H1 (cell line): ENCODE data around the gene PJA1. TPM values are rescaled to one million over a fixed set of nuclear protein-coding genes. Genes with fewer than 3 reads are reported as not detected.

ENCODE experiments used
- BRCA1 ChIP-seq: IDR thresholded peaks from 2 replicates; pipeline ENCODE4 v1.6.1; 2012; ENCODE audit warnings: low read depth, low read length, improper control_type of control experiment
- CHD7 ChIP-seq: fragments of 300-600 bp; sonication (generic); IDR thresholded peaks from 2 replicates; pipeline ENCODE4 v1.7.1; 2012; ENCODE audit warnings: low read length, moderate library complexity, mild to moderate bottlenecking, inconsistent platforms; ENCODE audit not compliant: insufficient replicate concordance
- HDAC6 ChIP-seq: IDR thresholded peaks from one replicate; pipeline ENCODE4 v1.7.1; 2012; ENCODE audit warnings: low read depth, mild to moderate bottlenecking, inconsistent platforms, low read length, moderate library complexity
- JUND ChIP-seq: IDR thresholded peaks from 2 replicates; pipeline ENCODE4 v1.6.1; 2011; ENCODE audit warnings: mild to moderate bottlenecking, improper control_type of control experiment, low read length
- KDM1A ChIP-seq: fragments of 200-600, 300-600 bp; sonication (generic); IDR thresholded peaks from 2 replicates; pipeline ENCODE4 v1.7.1; 2016; ENCODE audit warnings: mild to moderate bottlenecking, low read length, borderline replicate concordance
- RXRA ChIP-seq: IDR thresholded peaks from 2 replicates; pipeline ENCODE4 v1.6.1; 2011; ENCODE audit warnings: low read depth, mild to moderate bottlenecking, low read length, moderate library complexity; ENCODE audit not compliant: insufficient read depth
- SAP30 ChIP-seq: fragments of 300-600 bp; sonication (generic); IDR thresholded peaks from 2 replicates; pipeline ENCODE4 v1.7.1; 2012; ENCODE audit warnings: low read length, moderate library complexity, mild to moderate bottlenecking, inconsistent platforms; ENCODE audit not compliant: insufficient read depth, insufficient replicate concordance
- SUZ12 ChIP-seq: fragments of 200-600 bp; sonication (generic); IDR thresholded peaks from 2 replicates; pipeline ENCODE4 v1.6.1; 2012; ENCODE audit warnings: mild to moderate bottlenecking, inconsistent platforms, low read length, moderate library complexity, mixed read lengths
- polyA plus RNA-seq, 7 experiments: library from polyadenylated mRNA; depleted of rRNA in 3 of 7; stranded (reverse) in 5 of 7; unstranded in 2 of 7; fragments of >200 nt in 5 of 7; fragments of 200-250 nt in 2 of 7; gene quantifications; 1 replicate in 5 of 7; 2 replicates in 1 of 7; 4 replicates in 1 of 7; pipeline versions ENCODE4 v1.2.1 to v1.2.3, GENCODE V29; 2011 to 2013; ENCODE audit warnings: missing spikeins in 2 of 7, mixed read lengths in 2 of 7
- total RNA-seq: library from RNA; stranded (reverse); fragmentation: NEBNext Ultra II Directional; extraction: Animal tissue kit (Norgen Biotek cat#: 25700); gene quantifications from 2 replicates; pipeline ENCODE4 v1.2.1, GENCODE V29; 2021
- TF ChIP-seq, protein P1 (sequence below): IDR thresholded peaks from 2 replicates; pipeline ENCODE4 v1.6.1; 2011; ENCODE audit warnings: low read depth, mild to moderate bottlenecking, low read length; ENCODE audit not compliant: insufficient read depth

The PJA1 gene
- total and polyA plus RNA-seq, 2 of the 8 experiments (the other 6 are each of a cell fraction or from before 2014, with no cell fraction given), result 25.7 to 37.0 TPM

GRCh38 chrX:69140837-69141236, 24.4 kb downstream of the PJA1 start (continued):
- TF ChIP-seq CHD7, result no peak
- TF ChIP-seq JUND, result no peak
- TF ChIP-seq, protein P1, sequence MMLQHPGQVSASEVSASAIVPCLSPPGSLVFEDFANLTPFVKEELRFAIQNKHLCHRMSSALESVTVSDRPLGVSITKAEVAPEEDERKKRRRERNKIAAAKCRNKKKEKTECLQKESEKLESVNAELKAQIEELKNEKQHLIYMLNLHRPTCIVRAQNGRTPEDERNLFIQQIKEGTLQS, result no peak
- no peak for TF ChIP-seq KDM1A
- no peak for TF ChIP-seq BRCA1
- no peak for TF ChIP-seq SUZ12
- TF ChIP-seq SAP30, result no peak
- TF ChIP-seq HDAC6, result no peak
- no peak for TF ChIP-seq RXRA
